Effector CD4-positive, alpha-beta T cell (primary cell): ENCODE results near the gene TGFBR2.
"Not testable (repeated sequence)": the region's sequence is repeated elsewhere in the genome, so short reads cannot be mapped to it uniquely, and the experiment has no call there.

ENCODE experiments used
- DNase-seq: peaks from one replicate; pipeline ENCODE4 v3.0.0-alpha.2; 2020

Gene TGFBR2

DNA sequence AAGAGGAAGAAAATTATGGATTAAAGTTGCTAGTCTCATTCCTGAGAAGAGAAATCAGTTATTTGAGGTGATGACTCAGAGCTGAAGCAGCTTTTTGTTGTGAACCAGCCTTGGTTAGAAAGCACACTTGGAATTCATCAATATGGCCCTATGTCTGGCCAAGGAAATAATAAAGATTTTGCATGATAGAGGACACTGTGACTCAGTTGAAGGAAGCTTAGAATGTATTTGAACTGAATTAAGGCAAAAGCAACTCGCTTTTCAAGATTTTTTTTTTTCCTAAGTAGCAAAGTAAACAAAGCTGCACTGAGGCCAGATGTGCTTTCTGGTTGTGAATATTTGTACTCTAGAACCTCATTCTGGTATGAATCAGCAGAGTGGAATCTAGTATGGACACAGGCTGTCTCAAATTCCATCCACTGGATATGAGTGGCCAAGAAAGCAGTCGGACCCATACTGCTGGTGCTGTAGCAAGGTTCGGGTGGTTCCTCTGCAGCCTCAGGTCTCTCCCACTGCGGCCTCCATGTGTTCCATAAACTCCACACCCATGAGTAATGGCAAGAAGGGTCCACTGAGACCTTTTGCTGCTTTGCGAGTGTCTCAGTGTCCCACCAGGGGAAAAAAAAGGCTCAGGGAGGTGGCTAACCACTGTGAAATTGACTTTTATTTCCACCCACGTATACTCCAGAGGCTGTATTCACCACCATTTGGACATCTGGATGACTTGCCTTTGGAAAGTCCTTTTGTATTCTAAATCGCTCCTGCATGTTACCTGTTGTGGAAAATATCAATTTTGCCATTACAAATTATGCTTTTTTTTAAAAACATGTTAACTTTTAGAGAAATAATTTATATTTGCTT, 53.1 kb downstream of the TGFBR2 start:
- DNase-seq: no peak

DNA sequence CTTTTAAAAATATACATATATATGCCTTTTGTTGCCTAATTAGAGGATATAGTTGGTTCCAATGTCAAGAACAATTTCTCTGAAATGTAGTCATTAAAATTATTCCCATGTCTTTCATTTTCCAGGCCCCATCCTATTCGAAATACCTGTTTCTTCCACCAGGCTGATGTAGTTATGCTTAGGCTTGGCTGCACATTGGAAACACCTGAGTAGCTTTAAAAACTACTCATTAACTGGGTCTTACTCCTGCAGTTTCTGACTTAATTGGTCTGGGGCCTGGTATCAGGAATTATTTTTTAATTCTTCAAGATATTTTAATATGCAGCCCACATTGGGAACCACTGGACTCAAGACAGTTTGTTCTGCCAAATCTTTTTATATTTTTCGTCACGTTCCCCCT, 53.7 kb downstream of the TGFBR2 start:
- DNase-seq: no peak

- no peak for DNase-seq
Observed at GRCh38 chr3:30660656-30661055, 54.3 kb downstream of the TGFBR2 start.

DNA sequence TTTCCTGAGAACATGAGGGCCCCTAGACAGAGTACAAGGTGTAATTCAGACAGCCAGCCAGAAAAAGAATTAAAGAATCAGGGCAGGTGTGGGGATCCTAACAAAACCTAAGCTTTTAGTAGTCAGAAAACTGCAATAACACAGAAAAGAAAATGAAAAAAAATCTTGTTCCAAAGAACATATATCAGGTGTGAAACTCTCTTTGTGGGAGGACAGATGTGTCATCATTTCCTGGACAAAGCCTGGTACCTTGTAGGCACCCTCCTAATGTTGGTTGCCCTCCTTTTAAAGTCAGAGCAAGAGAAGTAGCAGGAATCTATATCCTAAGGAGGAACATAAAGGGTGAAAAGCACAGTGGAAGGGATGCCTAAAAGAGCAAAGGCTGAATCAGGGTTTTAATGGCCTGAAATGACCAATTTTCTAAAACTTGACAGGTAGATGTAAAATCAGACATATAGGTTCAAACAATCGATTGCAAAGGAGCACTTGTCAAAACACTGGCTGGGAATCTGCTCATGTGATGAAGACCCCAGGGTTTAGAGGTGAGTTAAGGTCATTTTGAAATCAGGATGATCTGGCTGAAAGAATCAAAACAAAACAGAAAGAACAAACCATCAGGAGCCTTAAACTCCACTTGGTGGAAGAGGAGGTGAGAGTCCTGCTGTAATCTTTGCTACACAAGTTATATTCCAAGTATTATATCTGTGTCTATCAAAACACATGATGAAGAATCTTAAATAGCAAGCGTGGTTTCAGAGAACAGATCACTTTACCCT, 54.9 kb downstream of the TGFBR2 start:
- no peak for DNase-seq

- no peak for DNase-seq
Observed at GRCh38 chr3:30662836-30663235, 56.4 kb downstream of the TGFBR2 start.

GRCh38 chr3:30663533-30664241, 57.3 kb downstream of the TGFBR2 start:
- DNase-seq: no peak

DNA sequence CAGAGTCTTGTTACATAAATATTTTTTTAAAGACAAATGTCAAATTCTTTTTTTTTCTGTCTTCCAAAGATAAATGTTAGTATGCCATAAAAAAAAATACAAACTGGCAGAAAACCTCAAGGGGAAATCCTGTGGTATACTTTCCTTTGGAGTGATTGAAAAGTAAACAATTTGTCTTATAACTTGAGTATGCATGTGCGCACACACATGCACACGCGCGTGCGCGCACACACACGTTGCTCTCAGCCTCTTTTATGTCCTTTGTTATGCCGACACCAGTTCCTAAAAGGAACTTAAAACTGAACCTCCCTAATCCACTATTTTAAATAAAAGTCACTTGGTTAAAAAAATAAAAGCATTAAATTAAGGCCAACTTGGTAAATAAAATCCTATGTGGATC, 58.1 kb downstream of the TGFBR2 start:
- no peak for DNase-seq

DNA sequence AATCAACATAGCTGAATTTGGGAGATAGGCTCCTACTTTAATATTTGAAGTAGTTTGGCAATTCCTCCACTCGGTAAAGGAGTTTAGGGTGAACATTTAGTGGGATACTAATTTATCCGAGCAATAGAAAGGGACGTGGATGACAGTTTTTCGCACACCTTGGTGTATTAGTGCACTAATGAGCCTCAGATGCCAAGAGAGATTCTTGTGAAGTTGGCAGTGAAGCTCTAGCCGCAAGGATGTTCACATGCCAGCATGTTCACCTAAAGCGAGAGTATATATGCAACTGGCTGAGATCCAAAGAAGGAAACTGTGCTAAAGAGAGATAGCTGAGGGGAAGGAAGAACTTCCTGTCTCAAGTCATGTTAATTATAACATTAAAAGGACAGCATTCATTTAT, 58.5 kb downstream of the TGFBR2 start:
- DNase-seq: peak; percentile 24

DNA sequence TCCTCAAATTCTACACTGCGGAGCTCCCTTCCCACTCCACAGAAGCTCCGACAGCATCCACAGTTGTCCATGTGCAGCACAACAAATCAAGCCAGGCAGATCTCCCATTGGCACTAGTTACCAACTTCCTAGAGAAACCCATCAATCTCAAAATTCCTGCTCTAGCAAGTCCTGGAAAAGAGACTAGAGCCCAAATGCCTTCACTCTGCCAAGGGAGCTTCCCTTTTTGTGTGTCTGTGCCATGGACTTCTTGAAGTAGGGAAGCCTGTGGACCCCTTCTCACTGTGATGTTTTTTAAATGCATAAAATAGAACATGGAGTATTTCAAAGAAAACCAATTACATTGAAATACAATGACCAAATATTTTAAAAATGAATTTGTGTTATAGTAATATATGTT, 59.1 kb downstream of the TGFBR2 start:
- no peak for DNase-seq

DNA sequence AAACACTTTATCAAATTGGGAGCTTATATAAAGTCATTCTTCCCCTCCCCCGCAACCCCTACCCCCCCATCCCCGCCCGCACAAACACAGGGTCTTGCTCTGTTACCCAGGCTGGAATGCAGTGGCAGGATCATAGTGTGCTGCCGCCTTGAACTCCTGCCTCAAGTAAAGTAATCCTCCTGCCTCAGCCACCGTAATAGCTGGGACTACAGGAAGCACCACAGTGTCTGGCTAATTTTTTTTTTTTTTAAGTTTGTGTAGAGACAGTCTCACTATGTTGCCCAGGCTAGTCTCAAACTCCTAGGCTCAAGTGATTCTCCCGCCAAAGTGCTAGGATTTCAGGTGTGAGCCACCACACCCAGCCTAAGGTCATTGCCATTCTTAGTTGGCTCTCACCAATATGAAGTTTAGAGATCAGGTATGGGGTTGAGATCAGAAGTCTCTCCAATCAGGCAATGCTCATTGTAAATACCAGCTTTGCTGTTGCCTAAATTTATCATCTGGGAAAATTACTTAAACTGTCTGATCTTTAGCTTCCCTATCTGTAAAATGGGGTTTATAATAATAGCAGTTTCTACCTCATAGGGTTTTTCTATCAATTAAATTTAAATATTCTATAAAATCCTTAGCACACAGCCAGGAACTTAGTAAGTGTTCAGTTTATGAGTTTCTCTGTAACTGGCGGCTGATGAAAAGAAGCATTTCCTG, 60.3 kb downstream of the TGFBR2 start:
- no peak for DNase-seq

GRCh38 chr3:30667280-30667651, 60.9 kb downstream of the TGFBR2 start:
- no peak for DNase-seq

- no peak for DNase-seq
Observed at GRCh38 chr3:30668051-30668609, 61.7 kb downstream of the TGFBR2 start.

DNA sequence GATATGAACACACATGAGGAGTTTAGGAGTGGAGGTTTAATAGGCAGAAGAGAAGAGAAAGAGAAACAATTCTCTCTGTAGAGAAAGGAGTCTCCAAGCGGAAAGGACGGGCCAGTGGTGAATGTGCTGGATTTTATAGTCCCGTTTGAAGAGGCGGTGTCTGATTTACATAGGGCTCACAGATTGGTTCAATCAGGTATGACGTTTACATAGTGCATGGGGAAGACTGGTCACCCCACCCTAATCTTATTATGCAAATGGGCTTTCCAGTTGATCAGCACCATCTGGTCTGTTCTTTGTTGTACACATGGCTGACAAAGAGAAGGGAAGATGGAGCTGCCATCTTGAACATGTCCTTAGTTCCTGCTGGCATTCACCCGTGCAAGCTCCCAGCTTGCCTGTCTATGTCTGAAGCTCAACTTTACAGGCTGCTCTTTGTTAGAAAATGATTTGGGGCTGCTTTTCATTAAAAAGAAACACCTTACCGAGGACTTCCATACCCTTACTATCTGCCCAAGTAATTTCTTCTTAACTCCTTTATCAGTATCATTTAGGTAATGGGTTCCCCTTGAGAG, 63.0 kb downstream of the TGFBR2 start:
- not testable (repeated sequence) for DNase-seq

GRCh38 chr3:30670292-30670691, 63.9 kb downstream of the TGFBR2 start:
- no peak for DNase-seq

DNA sequence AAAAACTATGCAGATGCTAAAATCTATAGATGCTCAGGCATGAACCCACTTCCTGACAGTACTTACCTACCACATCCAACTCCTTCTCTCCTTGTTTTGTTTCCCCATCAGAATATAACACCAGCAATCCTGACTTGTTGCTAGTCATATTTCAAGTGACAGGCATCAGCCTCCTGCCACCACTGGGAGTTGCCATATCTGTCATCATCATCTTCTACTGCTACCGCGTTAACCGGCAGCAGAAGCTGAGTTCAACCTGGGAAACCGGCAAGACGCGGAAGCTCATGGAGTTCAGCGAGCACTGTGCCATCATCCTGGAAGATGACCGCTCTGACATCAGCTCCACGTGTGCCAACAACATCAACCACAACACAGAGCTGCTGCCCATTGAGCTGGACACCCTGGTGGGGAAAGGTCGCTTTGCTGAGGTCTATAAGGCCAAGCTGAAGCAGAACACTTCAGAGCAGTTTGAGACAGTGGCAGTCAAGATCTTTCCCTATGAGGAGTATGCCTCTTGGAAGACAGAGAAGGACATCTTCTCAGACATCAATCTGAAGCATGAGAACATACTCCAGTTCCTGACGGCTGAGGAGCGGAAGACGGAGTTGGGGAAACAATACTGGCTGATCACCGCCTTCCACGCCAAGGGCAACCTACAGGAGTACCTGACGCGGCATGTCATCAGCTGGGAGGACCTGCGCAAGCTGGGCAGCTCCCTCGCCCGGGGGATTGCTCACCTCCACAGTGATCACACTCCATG, 65.3 kb downstream of the TGFBR2 start:
- no peak for DNase-seq

- DNase-seq: no peak
Observed at GRCh38 chr3:30672287-30672735, 65.9 kb downstream of the TGFBR2 start.

- no peak for DNase-seq
Observed at GRCh38 chr3:30672959-30673358, 66.6 kb downstream of the TGFBR2 start.

DNA sequence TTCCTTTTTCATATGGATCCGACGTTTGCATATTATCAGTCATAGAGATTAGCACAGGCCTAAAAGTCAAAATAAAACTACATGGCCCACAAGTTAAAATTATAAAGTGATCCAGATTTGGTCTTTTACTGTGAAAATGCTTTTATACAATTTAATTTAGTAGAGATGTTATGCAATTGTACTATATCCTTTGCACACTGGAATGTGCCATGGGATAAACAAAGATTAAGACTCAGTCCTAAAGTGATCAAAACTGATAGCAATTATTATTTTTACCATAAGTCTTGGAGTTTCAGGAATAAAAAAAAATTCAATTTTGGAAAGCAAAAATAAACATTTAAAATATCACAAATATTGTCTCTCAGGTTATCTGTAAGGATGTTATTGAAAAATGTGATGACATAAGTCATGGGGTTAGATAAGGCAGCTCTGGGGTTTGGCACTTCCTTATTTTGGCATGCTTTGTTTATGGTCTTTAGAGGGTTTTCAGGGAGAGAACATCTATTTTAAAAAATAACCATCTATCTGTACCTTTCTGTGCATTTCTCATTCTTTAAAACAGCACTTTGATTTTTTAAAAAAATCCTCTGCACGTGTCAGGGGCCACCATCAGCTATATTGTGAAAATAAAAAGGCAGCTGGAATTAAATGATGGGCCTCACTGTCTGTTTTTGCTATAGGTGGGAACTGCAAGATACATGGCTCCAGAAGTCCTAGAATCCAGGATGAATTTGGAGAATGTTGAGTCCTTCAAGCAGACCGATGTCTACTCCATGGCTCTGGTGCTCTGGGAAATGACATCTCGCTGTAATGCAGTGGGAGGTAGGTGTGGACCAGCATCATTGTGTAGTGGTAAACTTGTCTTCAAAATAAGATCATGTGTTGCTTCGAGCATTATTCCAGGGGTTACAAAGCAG, 67.3 kb downstream of the TGFBR2 start:
- no peak for DNase-seq

DNA sequence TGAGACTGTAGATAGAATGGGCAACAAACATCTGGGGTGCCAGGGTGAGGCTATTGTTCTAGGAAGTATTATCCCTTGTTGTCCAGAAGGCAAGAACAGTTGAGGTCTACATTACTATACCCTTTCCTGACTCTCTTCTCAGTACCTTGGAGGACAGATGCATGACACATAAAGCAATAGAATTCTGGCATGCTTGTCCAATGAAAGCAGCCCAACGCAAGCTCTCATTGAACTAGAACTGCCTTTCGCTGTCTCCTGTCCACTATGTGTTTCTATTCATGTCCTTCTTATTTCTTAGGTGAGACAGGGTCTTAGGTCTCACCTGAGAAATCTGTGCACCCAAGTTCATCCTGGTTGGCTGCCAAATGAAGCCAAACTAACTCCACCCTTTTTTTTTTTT, 68.6 kb downstream of the TGFBR2 start:
- DNase-seq: no peak

DNA sequence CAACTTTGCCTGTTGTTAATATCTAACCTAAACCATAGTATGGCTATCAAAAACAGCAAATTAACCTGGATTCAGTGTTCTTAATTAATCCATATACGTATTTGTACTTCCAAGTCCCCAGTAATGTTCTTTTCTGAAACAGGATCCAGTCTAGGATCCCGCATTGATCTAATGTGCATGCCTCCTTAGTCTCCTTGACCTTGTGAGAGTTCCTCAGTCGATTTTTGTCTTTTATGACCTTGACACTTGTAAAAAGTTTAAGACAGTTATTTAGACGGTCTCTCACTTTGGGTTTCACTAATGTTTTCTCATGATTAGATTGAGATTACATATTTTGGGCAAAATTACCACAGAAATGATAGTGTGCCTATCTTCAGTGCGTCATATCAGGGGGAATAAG, 69.4 kb downstream of the TGFBR2 start:
- no peak for DNase-seq
